Mesenchymal stem cell (in vitro differentiated cells and primary cell): ENCODE results near the gene SPON2.

Experiments used
- DNase-seq: peaks from one replicate; pipeline ENCODE4 v3.0.0-alpha.2; 2013
- H2AFZ ChIP-seq: one replicate; pipeline ENCODE4 v1.6.1; 2013; ENCODE audit warnings: low read depth, mild to moderate bottlenecking, control low read depth, inconsistent platforms, low read length, moderate library complexity
- H2AK5ac ChIP-seq: 2 replicates; pipeline ENCODE4 v1.6.1; 2013; ENCODE audit warnings: low read length, moderate library complexity, mild to moderate bottlenecking, inconsistent platforms; ENCODE audit not compliant: severe bottlenecking
- H2BK120ac ChIP-seq: one replicate; pipeline ENCODE4 v1.6.1; 2013; ENCODE audit warnings: low read depth, mild to moderate bottlenecking, inconsistent platforms, low read length, moderate library complexity
- H2BK12ac ChIP-seq, 2 experiments: one replicate each; pipeline ENCODE4 v1.6.1; 2013; ENCODE audit warnings: inconsistent platforms in 2 of 2, low read length in 2 of 2, mild to moderate bottlenecking in 2 of 2, moderate library complexity in 2 of 2, control low read depth in 1 of 2
- H2BK15ac ChIP-seq: one replicate; pipeline ENCODE4 v1.6.1; 2013; ENCODE audit warnings: mild to moderate bottlenecking, low read depth, inconsistent platforms; ENCODE audit not compliant: poor library complexity, severe bottlenecking
- H2BK5ac ChIP-seq: 2 replicates; pipeline ENCODE4 v1.6.1; 2013; ENCODE audit warnings: low read depth, mild to moderate bottlenecking, low read length, control low read depth, inconsistent platforms; ENCODE audit not compliant: poor library complexity, severe bottlenecking
- H3K14ac ChIP-seq, 2 experiments: one replicate each; pipeline ENCODE4 v1.6.1; 2013; ENCODE audit warnings: inconsistent platforms in 2 of 2, low read length in 2 of 2, control low read depth in 1 of 2, mild to moderate bottlenecking in 1 of 2, moderate library complexity in 1 of 2
- H3K18ac ChIP-seq, 2 experiments: one replicate each; pipeline ENCODE4 v1.6.1; 2013; ENCODE audit warnings: inconsistent platforms in 2 of 2, low read length in 2 of 2, control low read depth in 1 of 2, low read depth in 1 of 2, mild to moderate bottlenecking in 1 of 2
- H3K23ac ChIP-seq, 2 experiments: one replicate each; pipeline ENCODE4 v1.6.1; 2013; ENCODE audit warnings: inconsistent platforms in 2 of 2, low read length in 2 of 2, mild to moderate bottlenecking in 2 of 2, moderate library complexity in 2 of 2, control low read depth in 1 of 2
- H3K27ac ChIP-seq: 2 replicates; pipeline ENCODE4 v1.5.1; 2013; ENCODE audit warnings: mild to moderate bottlenecking, moderate library complexity, low read length, control low read depth, inconsistent platforms; ENCODE audit not compliant: poor library complexity, severe bottlenecking
- H3K27me3 ChIP-seq, 2 experiments: 2 replicates each; pipeline versions ENCODE4 v1.6.1 to v1.7.0; 2013; ENCODE audit warnings: low read length in 2 of 2, mild to moderate bottlenecking in 2 of 2, moderate library complexity in 2 of 2, control low read depth in 1 of 2, inconsistent platforms in 1 of 2; ENCODE audit not compliant: control insufficient read depth in 1 of 2, insufficient read depth in 1 of 2
- H3K36me3 ChIP-seq, 2 experiments: 2 replicates each; pipeline versions ENCODE4 v1.6.1 to v1.7.0; 2013; ENCODE audit warnings: low read length in 2 of 2, control low read depth in 1 of 2, inconsistent platforms in 1 of 2, low read depth in 1 of 2, mild to moderate bottlenecking in 1 of 2; ENCODE audit not compliant: insufficient read depth in 2 of 2, control insufficient read depth in 1 of 2
- H3K4ac ChIP-seq, 2 experiments: one replicate each; pipeline ENCODE4 v1.6.1; 2013; ENCODE audit warnings: inconsistent platforms in 2 of 2, low read length in 2 of 2, mild to moderate bottlenecking in 2 of 2, moderate library complexity in 2 of 2, control low read depth in 1 of 2, low read depth in 1 of 2
- H3K4me1 ChIP-seq: 2 replicates; pipeline ENCODE4 v1.6.1; 2013; ENCODE audit warnings: low read depth, low read length, control low read depth; ENCODE audit not compliant: control insufficient read depth, insufficient read depth
- H3K4me2 ChIP-seq: 2 replicates; pipeline ENCODE4 v1.6.1; 2013; ENCODE audit warnings: low read length, mild to moderate bottlenecking, inconsistent platforms; ENCODE audit not compliant: poor library complexity, severe bottlenecking
- H3K4me3 ChIP-seq, 2 experiments: 2 replicates each; pipeline versions ENCODE4 v1.5.1 to v1.7.0; 2013; ENCODE audit warnings: low read length in 2 of 2, mild to moderate bottlenecking in 2 of 2, control low read depth in 1 of 2, low read depth in 1 of 2; ENCODE audit not compliant: insufficient read depth in 1 of 2
- H3K79me1 ChIP-seq: replicated peaks from 2 replicates; pipeline ENCODE4 v1.6.1; 2013; ENCODE audit warnings: mild to moderate bottlenecking, control low read depth, low read length, inconsistent platforms; ENCODE audit not compliant: poor library complexity, severe bottlenecking
- H3K9ac ChIP-seq: 2 replicates; pipeline ENCODE4 v1.7.0; 2013; ENCODE audit warnings: mild to moderate bottlenecking, low read length, moderate library complexity
- H3K9me3 ChIP-seq: 2 replicates; pipeline ENCODE4 v1.7.0; 2013; ENCODE audit warnings: mild to moderate bottlenecking, low read length; ENCODE audit not compliant: control insufficient read depth
- H4K8ac ChIP-seq: one replicate; pipeline ENCODE4 v1.6.1; 2013; ENCODE audit warnings: inconsistent platforms, mild to moderate bottlenecking, low read length, moderate library complexity
- H4K91ac ChIP-seq: one replicate; pipeline ENCODE4 v1.6.1; 2013; ENCODE audit warnings: mild to moderate bottlenecking, low read length, inconsistent platforms
- WGBS: methylation state at CpG from one replicate; pipeline ENCODE4 v1.1.7; 2013; ENCODE audit warnings: mixed read lengths; 5-methylcytosine and 5-hydroxymethylcytosine counted together

Gene SPON2

DNA sequence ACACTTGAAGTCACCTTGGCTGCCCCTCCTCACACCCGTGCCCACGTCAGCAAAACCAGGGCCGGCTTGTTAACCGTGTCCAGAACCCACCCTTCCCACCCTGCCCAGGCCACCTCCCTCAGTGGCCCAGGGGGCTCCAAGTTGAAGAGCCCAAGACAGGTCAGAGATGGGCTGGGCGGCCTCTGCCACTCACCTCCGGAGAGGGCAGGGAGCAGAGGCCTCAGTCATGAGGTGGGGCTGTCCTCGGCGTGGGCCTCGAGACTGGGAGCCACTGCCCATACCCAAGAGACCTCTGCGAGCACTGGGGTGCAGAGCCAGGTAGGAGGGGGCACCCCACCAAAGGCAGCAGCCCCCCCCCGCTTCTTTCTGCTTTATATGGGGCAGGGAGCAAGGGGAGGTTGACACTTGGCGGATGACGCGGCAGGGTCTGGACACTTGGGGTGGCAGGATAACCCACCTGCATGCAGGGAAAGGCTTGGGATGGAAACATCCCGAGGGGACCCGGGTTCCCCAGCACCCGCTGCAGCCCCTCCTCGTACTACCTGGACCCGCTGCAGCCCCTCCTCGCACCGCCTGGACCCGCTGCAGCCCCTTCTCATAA is 38.0 kb upstream of the SPON2 start:
- H4K91ac ChIP-seq = peak overlapping the region; percentile 94
- peak overlapping the region; percentile 32 for H2AK5ac ChIP-seq
- H2BK120ac ChIP-seq = peak overlapping the region; percentile 91
- H2BK12ac ChIP-seq = peak overlapping the region; percentile 38 to 87
- WGBS = 86% methylated on average over 22 of the region's 22 CpGs
- DNase-seq = no peak
- peaks cover 68% of the 10 kb centered on the region for H3K4me1 ChIP-seq
- peak overlapping the region; percentile 44 for H3K27ac ChIP-seq
- H3K36me3 ChIP-seq = peaks cover 36 to 80% of the 10 kb centered on the region in 2 experiments
- H3K27me3 ChIP-seq = no peaks in the 10 kb centered on the region
- peak overlapping the region; percentile 71 for H2BK15ac ChIP-seq
- no peak overlapping the region for H2BK5ac ChIP-seq
- H2AFZ ChIP-seq = no peak overlapping the region
- H3K4ac ChIP-seq = peak overlapping the region; percentile 67 to 83
- no peaks in the 10 kb centered on the region for H3K9me3 ChIP-seq
- peak overlapping the region in 1 of 2 experiments; percentile 42 for H3K14ac ChIP-seq
- H3K23ac ChIP-seq = peak overlapping the region in 1 of 2 experiments; percentile 70
- peak overlapping the region; percentile 70 for H3K9ac ChIP-seq
- H3K4me2 ChIP-seq = no peak overlapping the region
- H3K4me3 ChIP-seq = no peak overlapping the region
- H3K18ac ChIP-seq = peak overlapping the region; percentile 79 to 88
- peak overlapping the region; percentile 85 for H4K8ac ChIP-seq
- peaks cover 34% of the 10 kb centered on the region for H3K79me1 ChIP-seq

DNA sequence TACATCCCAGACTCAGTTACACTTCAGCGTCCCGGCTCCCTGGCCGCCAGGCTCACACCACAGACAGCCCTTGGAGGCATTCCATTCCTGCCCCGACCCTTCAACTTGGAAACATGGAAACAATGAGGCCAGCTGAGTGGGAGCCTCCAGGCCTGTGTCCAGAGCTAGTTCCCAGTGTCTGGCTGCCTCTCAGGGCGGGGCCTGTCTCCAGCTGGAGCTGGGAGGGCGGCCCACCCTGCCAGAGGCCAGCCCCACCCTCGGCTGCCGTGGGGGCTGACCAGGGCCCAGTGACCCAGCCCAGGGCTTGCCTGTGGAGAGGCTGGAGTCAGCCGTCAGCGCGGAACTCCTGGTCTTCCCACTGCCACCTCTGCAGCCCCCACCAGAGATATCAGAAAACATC is 37.4 kb upstream of the SPON2 start:
- Histone ChIP-seq H3K27me3 (no peaks in the 10 kb centered on the region), H2BK120ac (peak overlapping the region; percentile 93), H3K79me1 (peaks cover 30% of the 10 kb centered on the region), H3K4ac (peak overlapping the region; percentile 82 to 83), H3K36me3 (peaks cover 32 to 75% of the 10 kb centered on the region in 2 experiments), H2AK5ac (no peak overlapping the region), H3K9ac (peak overlapping the region; percentile 70), H3K18ac (peak overlapping the region; percentile 86 to 87), H2BK12ac (peak overlapping the region; percentile 38 to 98), H3K27ac (peak overlapping the region; percentile 44), H2BK15ac (peak overlapping the region; percentile 71), H3K4me2 (no peak overlapping the region), H3K4me1 (peaks cover 72% of the 10 kb centered on the region), H2BK5ac (peak overlapping the region; percentile 12), H2AFZ (no peak overlapping the region), H4K91ac (peak overlapping the region; percentile 94), H3K4me3 (peak overlapping the region in 1 of 2 experiments; percentile 19), H4K8ac (peak overlapping the region; percentile 85), H3K23ac (no peak overlapping the region), H3K9me3 (no peaks in the 10 kb centered on the region), H3K14ac (peak overlapping the region in 1 of 2 experiments; percentile 42)
- 25% methylated on average over 10 of the region's 11 CpGs for WGBS
- DNase-seq = peak; percentile 94

DNA sequence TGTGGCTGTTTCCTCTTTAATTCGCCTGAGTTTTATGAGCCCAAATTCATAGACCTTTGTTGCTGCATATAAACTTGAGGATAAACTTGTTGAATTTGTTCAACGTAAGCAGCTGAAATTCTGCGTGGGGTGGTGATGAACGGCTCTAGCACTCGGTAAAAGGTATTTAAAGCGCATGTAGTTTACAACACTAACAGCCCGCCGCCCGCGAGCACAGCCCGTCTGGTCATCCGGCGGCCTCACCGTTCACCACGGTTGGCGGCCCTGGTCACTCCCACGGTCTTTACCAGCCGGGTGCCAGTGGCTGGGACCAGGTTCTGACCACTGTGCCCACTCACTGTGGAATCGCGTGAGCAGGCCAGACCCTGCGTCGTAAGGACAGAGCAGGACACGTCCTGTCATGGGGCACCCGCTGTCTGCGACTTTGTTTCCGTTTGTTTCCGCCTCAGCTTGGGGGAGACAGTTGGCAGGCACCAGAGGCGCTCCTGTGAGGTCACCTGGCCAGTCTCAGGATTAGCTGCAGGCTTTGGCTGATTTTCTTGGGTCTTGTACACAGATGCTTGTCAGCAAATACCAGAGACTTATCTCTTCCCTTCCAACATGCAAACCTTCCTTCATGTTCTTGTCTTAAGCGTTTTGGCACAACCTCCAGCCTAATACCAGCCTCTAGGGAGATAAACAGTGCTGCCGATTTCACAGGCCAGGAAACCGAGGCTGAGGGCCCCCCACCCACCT is 36.8 kb upstream of the SPON2 start:
- H3K27ac ChIP-seq = peak overlapping the region; percentile 41
- H2BK120ac ChIP-seq = peak overlapping the region; percentile 93
- no peaks in the 10 kb centered on the region for H3K9me3 ChIP-seq
- H3K18ac ChIP-seq = peak overlapping the region; percentile 87 to 90
- H3K14ac ChIP-seq = peak overlapping the region in 1 of 2 experiments; percentile 98
- 93% methylated on average over 31 of the region's 31 CpGs for WGBS
- H3K23ac ChIP-seq = peak overlapping the region in 1 of 2 experiments; percentile 6
- H3K4me3 ChIP-seq = peak overlapping the region in 1 of 2 experiments; percentile 19
- peak overlapping the region; percentile 77 for H2BK15ac ChIP-seq
- no peak overlapping the region for H2AFZ ChIP-seq
- H3K4me2 ChIP-seq = no peak overlapping the region
- H2AK5ac ChIP-seq = peak overlapping the region; percentile 8
- peak overlapping the region; percentile 88 for H4K8ac ChIP-seq
- H3K36me3 ChIP-seq = peaks cover 32 to 68% of the 10 kb centered on the region in 2 experiments
- H3K4me1 ChIP-seq = peaks cover 74% of the 10 kb centered on the region
- peak; percentile 40 for DNase-seq
- no peaks in the 10 kb centered on the region for H3K27me3 ChIP-seq
- H3K9ac ChIP-seq = peak overlapping the region; percentile 70
- peak overlapping the region; percentile 96 for H4K91ac ChIP-seq
- peak overlapping the region; percentile 33 to 100 for H2BK12ac ChIP-seq
- H3K4ac ChIP-seq = peak overlapping the region; percentile 82 to 83
- H3K79me1 ChIP-seq = peaks cover 24% of the 10 kb centered on the region
- peak overlapping the region; percentile 12 for H2BK5ac ChIP-seq
